Osteocyte (in vitro differentiated cells): ENCODE measurements around the gene TSHB. TPM values are rescaled to one million over a fixed set of nuclear protein-coding genes. Genes with fewer than 3 reads are reported as not detected.

Source experiments
- DNase-seq: peaks from one replicate; pipeline ENCODE4 v3.0.0; 2021; ENCODE audit warnings: mixed read lengths; ENCODE audit not compliant: unreplicated experiment; ENCODE audit errors: extremely low spot score
- H3K27ac Mint-ChIP-seq: one replicate; pipeline ENCODE4 v1.8.0; 2021; ENCODE audit warnings: mild to moderate bottlenecking, mixed read lengths; ENCODE audit not compliant: unreplicated experiment
- H3K27me3 Mint-ChIP-seq: one replicate; pipeline ENCODE4 v1.8.0; 2021; ENCODE audit warnings: mixed read lengths; ENCODE audit not compliant: unreplicated experiment
- H3K36me3 Mint-ChIP-seq: one replicate; pipeline ENCODE4 v1.8.0; 2021; ENCODE audit warnings: mixed read lengths; ENCODE audit not compliant: unreplicated experiment
- H3K4me1 Mint-ChIP-seq: one replicate; pipeline ENCODE4 v1.8.0; 2021; ENCODE audit warnings: mixed read lengths; ENCODE audit not compliant: unreplicated experiment
- H3K4me3 Mint-ChIP-seq: one replicate; pipeline ENCODE4 v1.8.0; 2021; ENCODE audit warnings: mild to moderate bottlenecking, moderate library complexity, mixed read lengths; ENCODE audit not compliant: unreplicated experiment
- H3K9me3 Mint-ChIP-seq: one replicate; pipeline ENCODE4 v1.8.0; 2021; ENCODE audit warnings: mixed read lengths; ENCODE audit not compliant: unreplicated experiment
- CTCF ChIP-seq: fragments of 200-600 bp; sonication (generic); IDR thresholded peaks from 2 replicates; pipeline ENCODE4 v1.5.0; 2021; ENCODE audit warnings: antibody characterized with exemption, mild to moderate bottlenecking, moderate library complexity
- long read RNA-seq: library from polyadenylated mRNA; unstranded; transcript quantifications from one replicate; pipeline ENCODE4 v2.0.0, GENCODE V29; 2021
- total RNA-seq: library from RNA; stranded (reverse); gene quantifications from 2 replicates; pipeline ENCODE4 v1.2.1, GENCODE V29; 2021

TSHB gene
- total RNA-seq: not detected in 2 replicates
- long read RNA-seq: 0 reads

DNA sequence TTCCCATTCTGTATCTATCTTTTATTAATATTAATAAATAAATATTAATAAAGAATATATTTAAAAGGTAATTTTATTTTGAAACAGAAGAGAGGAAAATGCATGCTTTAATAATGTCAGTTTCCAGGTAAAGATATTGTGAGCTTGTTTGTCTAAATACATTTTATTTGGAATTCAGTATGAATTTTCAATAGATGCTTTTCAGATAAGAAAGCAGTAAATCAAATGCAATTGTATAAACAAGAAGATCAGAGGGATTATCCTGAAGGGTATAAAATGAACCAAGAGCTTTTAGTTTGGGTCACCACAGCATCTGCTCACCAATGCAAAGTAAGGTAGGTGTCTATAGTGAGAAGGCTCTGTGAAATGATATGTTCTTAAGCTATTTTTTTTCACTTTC, at the start of gene TSHB:
TSS of gene TSHB (plus strand) at position 301 of the 400 bp plus-strand sequence. CDS start 3,537 bp downstream, outside the sequence.
- Mint-ChIP-seq H3K27ac (no peak within 1 kb of the TSS), H3K36me3 (no peaks in the 10 kb centered on the region), H3K9me3 (no peaks in the 10 kb centered on the region), H3K4me3 (no peak within 1 kb of the TSS), H3K27me3 (peaks cover 64% of the 10 kb centered on the region), H3K4me1 (no peaks in the 10 kb centered on the region)
- TF ChIP-seq CTCF: no peak
- no peak for DNase-seq

DNA sequence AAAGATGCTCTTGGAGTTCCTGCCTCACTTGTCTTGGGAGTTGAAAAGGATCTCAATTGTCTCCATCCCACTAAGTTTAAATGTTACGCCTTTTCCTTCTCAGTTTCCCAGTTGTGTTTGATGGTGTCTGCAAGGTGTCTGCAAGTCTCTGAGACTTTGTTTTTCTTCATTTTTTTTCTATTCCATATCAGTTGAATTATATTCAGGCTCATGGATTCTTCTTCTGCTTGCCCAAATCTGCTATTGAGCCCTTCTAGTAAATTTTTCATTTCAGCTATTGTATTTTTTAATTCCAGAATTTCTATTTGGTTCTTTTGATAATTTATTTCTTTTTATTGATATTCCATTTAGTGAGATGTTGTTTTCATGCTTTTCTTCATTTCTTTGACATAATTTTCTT, 47.4 kb upstream of the TSHB start:
- Mint-ChIP-seq H3K9me3 (peaks cover 11% of the 10 kb centered on the region), H3K27me3 (peaks cover 35% of the 10 kb centered on the region), H3K4me1 (no peaks in the 10 kb centered on the region), H3K27ac (no peak overlapping the region), H3K4me3 (no peak overlapping the region), H3K36me3 (peaks cover 3% of the 10 kb centered on the region)
- no peak for TF ChIP-seq CTCF
- DNase-seq: no peak

- peaks cover 3% of the 10 kb centered on the region for H3K36me3 Mint-ChIP-seq
- H3K27ac Mint-ChIP-seq: no peak overlapping the region
- H3K27me3 Mint-ChIP-seq: peaks cover 29% of the 10 kb centered on the region
- H3K4me1 Mint-ChIP-seq: no peaks in the 10 kb centered on the region
- H3K4me3 Mint-ChIP-seq: no peak overlapping the region
- no peak for DNase-seq
- H3K9me3 Mint-ChIP-seq: peaks cover 35% of the 10 kb centered on the region
- no peak for TF ChIP-seq CTCF
Measured at GRCh38 chr1:114986286-114986685, 43.3 kb upstream of the TSHB start.

GRCh38 chr1:114988095-114988494, 41.5 kb upstream of the TSHB start:
- DNase-seq: no peak
- Mint-ChIP-seq H3K36me3 (no peaks in the 10 kb centered on the region), H3K9me3 (peaks cover 25% of the 10 kb centered on the region), H3K4me1 (no peaks in the 10 kb centered on the region), H3K27me3 (peaks cover 28% of the 10 kb centered on the region), H3K4me3 (no peak overlapping the region), H3K27ac (no peak overlapping the region)
- TF ChIP-seq CTCF: no peak

DNA sequence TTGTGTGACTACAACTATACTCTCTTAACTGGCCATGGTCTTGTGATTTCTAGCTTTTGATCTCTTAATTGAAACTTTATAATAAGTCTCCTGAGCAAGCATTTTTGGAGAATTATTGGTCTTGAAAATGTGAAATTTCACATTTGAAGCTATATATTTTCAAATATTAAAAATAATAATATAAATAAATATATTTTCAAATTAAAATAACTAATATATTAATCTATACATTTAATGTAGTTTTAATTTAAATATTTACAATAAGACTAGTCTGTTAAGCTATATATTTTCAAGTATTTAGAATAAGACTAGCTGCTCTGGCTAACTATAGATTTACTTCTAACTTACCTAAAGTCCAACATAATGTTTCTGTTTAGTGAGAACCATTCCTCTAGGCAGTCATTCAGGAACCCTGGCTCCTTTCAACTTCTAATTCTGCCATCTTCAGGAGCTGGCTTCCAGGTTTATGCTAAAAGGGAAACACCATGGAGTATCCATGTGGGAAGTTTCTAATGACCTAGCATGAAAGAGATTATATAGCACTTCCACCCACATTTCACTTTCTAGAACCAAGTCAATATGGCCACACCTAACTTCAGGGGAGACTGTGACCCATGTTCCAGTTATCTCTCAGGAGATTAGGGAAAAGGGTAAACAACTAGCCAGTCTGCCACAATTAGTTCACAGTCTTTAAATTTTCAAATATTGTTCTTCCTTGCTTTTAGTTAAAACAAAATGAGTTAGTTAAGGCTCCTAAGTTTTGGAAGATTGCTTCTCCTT, 31.9 kb upstream of the TSHB start:
- Mint-ChIP-seq H3K27me3 (peaks cover 45% of the 10 kb centered on the region), H3K4me3 (no peak overlapping the region), H3K4me1 (no peaks in the 10 kb centered on the region), H3K36me3 (no peaks in the 10 kb centered on the region), H3K27ac (no peak overlapping the region), H3K9me3 (no peaks in the 10 kb centered on the region)
- no peak for TF ChIP-seq CTCF
- DNase-seq: no peak
